Colonic mucosa (tissue), 4 donors: ENCODE measurements around the gene AKAP9. TPM values are rescaled to one million over a fixed set of nuclear protein-coding genes. Genes with fewer than 3 reads are reported as not detected.

Experiments used
- DNase-seq: peaks from one replicate; pipeline ENCODE4 v3.0.0-alpha.2; 2020
- H3K27ac ChIP-seq: fragments of 200-600 bp; one replicate; pipeline ENCODE4 v1.8.0; 2021
- H3K27me3 ChIP-seq: fragments of 200-600 bp; one replicate; pipeline ENCODE4 v1.8.0; 2021
- H3K36me3 ChIP-seq: fragments of 200-600 bp; one replicate; pipeline ENCODE4 v1.8.0; 2021
- H3K4me1 ChIP-seq: fragments of 200-600 bp; one replicate; pipeline ENCODE4 v1.8.0; 2021; ENCODE audit warnings: mild to moderate bottlenecking
- H3K4me3 ChIP-seq: fragments of 200-600 bp; one replicate; pipeline ENCODE4 v1.8.0; 2021
- H3K9ac ChIP-seq, 2 donors: one replicate each; pipeline ENCODE4 v1.7.0; 2013; ENCODE audit warnings: control low read depth in 2 of 2, low read depth in 2 of 2, low read length in 2 of 2
- H3K9me3 ChIP-seq: fragments of 200-600 bp; one replicate; pipeline ENCODE4 v1.8.0; 2021
- intact Hi-C: fragments of 100-400 bp; cut with DNase I; formaldehyde crosslinking; loops from one replicate; pipeline ENCODE4 v1.14.1; 2022
- total RNA-seq, 2 donors: library from RNA; stranded (reverse); fragmentation: NEBNext Ultra II Directional in 1 of 2; extraction: Animal tissue kit (Norgen Biotek cat#: 25700) in 1 of 2; gene quantifications; one replicate each; pipeline ENCODE4 v1.2.1, GENCODE V29; 2021
- TF ChIP-seq, protein P1 (sequence below): fragments of 200-600 bp; IDR thresholded peaks from one replicate; pipeline ENCODE4 v1.8.0; 2022; ENCODE audit warnings: antibody characterized with exemption, mild to moderate bottlenecking
- donor health status: healthy.
- donor health status: DM: no; HTN: no; CAD: no.
- donor health status: DM: no; HTN: no; CAD: no.

Gene AKAP9
- total RNA-seq, 2 donors from 2014 or later: 97.7 to 140 TPM

DNA sequence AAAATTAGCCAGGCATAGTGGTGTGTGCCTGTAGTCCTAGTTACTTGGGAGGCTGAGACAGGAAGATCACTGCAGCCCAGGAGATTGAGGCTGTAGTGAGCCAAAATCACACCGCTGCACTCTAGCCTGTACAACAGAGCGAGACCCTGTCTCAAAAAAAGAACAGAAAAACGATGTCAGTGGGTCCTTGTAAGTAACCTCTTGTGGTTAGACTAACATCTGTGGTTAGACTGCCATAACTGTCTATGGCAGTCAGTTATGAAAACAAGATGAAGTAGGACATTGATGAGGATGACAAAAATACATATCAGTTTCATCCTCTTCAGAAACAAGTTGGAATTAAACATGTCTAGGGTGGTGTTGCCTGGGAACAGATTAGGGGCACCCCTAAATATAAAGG, 53.3 kb downstream of the AKAP9 start:
- Histone ChIP-seq H3K9ac (no peak overlapping the region), H3K27ac (no peak overlapping the region), H3K4me1 (no peaks in the 10 kb centered on the region), H3K36me3 (no peaks in the 10 kb centered on the region), H3K9me3 (no peaks in the 10 kb centered on the region), H3K4me3 (no peak overlapping the region), H3K27me3 (no peaks in the 10 kb centered on the region)
- intact Hi-C loops: no loop called here
- TF ChIP-seq, protein P1, sequence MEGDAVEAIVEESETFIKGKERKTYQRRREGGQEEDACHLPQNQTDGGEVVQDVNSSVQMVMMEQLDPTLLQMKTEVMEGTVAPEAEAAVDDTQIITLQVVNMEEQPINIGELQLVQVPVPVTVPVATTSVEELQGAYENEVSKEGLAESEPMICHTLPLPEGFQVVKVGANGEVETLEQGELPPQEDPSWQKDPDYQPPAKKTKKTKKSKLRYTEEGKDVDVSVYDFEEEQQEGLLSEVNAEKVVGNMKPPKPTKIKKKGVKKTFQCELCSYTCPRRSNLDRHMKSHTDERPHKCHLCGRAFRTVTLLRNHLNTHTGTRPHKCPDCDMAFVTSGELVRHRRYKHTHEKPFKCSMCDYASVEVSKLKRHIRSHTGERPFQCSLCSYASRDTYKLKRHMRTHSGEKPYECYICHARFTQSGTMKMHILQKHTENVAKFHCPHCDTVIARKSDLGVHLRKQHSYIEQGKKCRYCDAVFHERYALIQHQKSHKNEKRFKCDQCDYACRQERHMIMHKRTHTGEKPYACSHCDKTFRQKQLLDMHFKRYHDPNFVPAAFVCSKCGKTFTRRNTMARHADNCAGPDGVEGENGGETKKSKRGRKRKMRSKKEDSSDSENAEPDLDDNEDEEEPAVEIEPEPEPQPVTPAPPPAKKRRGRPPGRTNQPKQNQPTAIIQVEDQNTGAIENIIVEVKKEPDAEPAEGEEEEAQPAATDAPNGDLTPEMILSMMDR: no peak
- DNase-seq: no peak

DNA sequence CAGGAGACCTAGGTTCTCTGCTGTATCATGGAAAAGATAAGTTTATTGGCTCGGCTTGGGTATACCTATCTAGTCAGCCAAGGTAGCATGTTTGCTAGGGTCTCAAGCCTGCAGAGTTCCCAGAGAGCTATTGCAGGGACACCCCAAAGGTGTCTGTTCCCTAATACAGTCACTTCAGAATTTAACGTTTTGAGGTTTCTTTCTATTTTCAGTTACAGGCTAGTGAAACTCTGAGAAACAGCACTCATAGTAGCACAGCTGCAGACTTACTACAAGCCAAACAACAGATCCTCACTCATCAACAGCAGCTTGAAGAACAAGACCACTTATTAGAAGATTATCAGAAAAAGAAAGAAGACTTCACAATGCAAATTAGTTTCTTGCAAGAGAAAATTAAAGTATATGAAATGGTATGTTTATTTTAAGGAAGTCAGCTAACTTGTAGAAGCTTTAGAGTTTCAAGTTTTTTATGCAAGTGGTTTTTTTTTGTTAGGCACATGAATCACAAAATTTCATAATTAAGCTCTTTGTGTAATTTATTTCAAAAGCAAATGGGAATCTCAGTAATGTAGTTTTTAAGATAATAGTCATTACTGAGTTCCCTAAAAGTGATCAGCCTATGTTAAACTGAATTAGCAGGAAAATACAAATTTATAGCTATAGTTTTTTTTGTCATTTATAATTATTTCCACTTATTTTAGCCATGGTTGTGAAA, 54.9 kb downstream of the AKAP9 start:
- H3K4me1 ChIP-seq: no peaks in the 10 kb centered on the region
- no peak for DNase-seq
- H3K36me3 ChIP-seq: no peaks in the 10 kb centered on the region
- no peak overlapping the region for H3K4me3 ChIP-seq
- no peak overlapping the region for H3K9ac ChIP-seq
- TF ChIP-seq, protein P1: no peak
- H3K27ac ChIP-seq: no peak overlapping the region
- H3K27me3 ChIP-seq: no peaks in the 10 kb centered on the region
- intact Hi-C loops: no loop called here
- no peaks in the 10 kb centered on the region for H3K9me3 ChIP-seq

DNA sequence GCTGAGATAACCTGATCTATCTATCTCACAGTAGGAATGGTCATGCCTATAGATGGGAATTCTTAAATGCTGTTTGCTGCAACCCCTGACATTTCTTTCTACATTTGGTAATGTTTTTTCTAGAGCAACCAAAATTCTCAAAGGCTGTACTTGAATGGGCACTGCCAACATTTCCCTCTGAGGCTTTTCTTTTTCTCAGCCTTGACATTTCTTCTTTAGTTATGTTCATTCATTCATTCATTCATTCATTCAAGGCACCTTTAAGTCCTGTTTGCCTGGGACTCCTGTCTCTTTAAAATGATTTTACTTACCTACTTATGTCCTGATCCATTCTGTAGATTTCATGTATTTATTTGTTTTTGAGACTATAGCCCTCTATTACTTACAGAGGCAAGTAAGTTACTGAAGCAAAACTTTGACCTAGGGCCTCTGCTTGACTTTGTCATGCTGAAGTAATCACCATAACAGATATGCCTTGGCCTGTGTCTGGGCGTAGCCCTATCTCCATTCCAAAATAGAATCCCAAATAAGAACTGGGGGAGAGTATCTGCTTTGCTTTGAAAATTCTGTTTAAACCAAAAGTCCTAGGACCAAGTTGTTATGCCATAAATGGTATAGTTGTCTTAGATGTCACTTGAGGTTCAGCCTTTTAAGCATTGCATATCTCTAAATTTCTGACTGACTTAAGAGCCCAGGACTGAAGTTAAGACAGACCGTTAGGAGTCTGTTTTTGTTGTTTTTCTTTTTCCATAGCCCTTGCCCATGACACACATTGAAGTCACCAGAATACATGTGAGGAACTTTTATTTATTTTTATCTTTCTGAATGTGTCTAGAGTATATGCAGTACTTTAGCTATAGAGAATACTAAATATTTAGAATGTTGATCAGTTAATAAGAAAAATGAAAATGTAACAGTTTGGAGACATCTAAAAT, 59.2 kb downstream of the AKAP9 start:
- Histone ChIP-seq H3K4me3 (no peak overlapping the region), H3K36me3 (no peaks in the 10 kb centered on the region), H3K9me3 (no peaks in the 10 kb centered on the region), H3K9ac (no peak overlapping the region), H3K27me3 (no peaks in the 10 kb centered on the region), H3K27ac (no peak overlapping the region), H3K4me1 (no peaks in the 10 kb centered on the region)
- DNase-seq: no peak
- TF ChIP-seq, protein P1: no peak
- intact Hi-C loops: no loop called here

GRCh38 chr7:92002720-92003119, 62.1 kb downstream of the AKAP9 start:
- H3K27ac ChIP-seq: no peak overlapping the region
- no peaks in the 10 kb centered on the region for H3K9me3 ChIP-seq
- H3K36me3 ChIP-seq: no peaks in the 10 kb centered on the region
- no peak overlapping the region for H3K4me3 ChIP-seq
- H3K27me3 ChIP-seq: no peaks in the 10 kb centered on the region
- H3K9ac ChIP-seq: no peak overlapping the region
- TF ChIP-seq, protein P1: no peak
- intact Hi-C loops: no loop called here
- DNase-seq: no peak
- no peaks in the 10 kb centered on the region for H3K4me1 ChIP-seq

DNA sequence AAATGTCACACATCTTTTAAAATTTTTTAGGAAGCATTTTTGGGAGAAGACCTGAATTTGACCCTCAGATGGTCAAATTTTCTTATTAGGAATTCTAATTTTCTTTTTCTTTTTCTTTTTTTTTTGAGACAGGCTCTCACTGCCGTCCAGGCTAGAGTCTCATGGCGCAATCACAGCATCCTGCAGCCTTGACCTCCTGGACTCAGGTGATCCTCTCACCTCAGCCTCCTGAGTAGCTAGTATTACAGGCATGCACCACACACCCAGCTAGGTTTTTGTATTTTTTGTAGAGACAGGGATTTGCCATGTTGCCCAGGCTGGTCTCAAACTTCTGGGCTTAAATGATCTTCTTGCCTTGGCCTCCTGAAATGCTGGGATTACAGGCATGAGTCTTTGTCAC, 65.4 kb downstream of the AKAP9 start:
- Histone ChIP-seq H3K4me3 (no peak overlapping the region), H3K27me3 (no peaks in the 10 kb centered on the region), H3K9ac (no peak overlapping the region), H3K27ac (no peak overlapping the region), H3K4me1 (no peaks in the 10 kb centered on the region), H3K36me3 (no peaks in the 10 kb centered on the region), H3K9me3 (no peaks in the 10 kb centered on the region)
- intact Hi-C loops: no loop called here
- TF ChIP-seq, protein P1: no peak
- no peak for DNase-seq
